Activated CD8-positive, alpha-beta memory T cell treated with anti-CD3 and anti-CD28 coated beads for 1 hour (primary cell): Measurements from ENCODE around the gene KIF12.
A peak's percentile ranks its signal among the peaks of the same experiment; 100 is the strongest.

Experiments used
- DNase-seq, 2 donors: peaks; one replicate each; pipeline ENCODE4 v3.0.0-alpha.2; 2020; ENCODE audit warnings: low read depth in 1 of 2; ENCODE audit errors: extremely low read depth in 1 of 2

Gene KIF12

DNA sequence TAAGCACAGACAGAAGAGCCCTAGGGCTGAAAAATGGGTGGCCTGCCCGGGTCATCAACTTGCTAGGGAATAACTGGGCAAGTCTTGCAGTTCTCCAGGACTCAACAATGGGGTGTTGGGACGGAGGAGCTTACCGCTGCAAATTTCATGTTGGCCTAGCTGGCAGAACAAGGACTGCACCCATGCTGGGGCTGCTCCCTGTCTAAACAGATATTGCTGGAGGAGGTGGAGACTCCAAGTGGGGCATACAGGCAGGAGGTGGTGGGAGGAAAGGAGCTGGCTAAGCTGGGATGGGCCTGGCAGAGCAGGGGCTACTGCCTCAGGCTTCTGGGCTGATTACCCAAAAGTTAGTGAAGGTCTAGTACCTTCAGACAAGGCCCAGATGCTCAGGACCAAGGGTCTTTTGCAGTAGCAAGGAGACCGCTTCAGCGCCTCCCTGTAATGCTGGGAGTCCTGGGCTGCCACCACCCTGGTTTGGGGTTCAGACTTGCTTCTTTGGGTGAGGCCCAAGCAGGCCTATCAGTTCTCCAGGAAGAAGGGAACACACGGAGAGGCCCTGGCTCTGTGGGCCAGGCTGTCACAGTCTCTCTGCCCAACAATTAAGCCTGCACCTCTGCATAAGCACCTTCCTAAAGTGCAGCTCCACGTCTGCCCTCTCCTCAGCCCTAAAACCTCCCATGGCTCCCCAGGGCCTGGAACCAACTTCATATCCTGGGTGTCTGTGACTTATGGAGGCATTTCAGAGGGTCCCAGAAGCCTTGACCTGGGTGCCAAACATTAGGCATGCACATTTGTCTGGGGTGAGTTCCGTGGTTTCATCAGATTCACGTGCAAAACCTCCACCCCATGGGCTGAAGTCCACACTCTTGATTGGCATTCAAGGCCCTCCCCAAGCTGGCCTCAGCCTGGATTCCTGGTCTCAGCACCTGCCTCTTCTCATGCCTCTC lies 24.2 kb upstream of the KIF12 start:
- no peak for DNase-seq

- DNase-seq = no peak
These were observed 23.3 kb upstream of the KIF12 start for GRCh38 chr9:114122136-114123027.

DNA sequence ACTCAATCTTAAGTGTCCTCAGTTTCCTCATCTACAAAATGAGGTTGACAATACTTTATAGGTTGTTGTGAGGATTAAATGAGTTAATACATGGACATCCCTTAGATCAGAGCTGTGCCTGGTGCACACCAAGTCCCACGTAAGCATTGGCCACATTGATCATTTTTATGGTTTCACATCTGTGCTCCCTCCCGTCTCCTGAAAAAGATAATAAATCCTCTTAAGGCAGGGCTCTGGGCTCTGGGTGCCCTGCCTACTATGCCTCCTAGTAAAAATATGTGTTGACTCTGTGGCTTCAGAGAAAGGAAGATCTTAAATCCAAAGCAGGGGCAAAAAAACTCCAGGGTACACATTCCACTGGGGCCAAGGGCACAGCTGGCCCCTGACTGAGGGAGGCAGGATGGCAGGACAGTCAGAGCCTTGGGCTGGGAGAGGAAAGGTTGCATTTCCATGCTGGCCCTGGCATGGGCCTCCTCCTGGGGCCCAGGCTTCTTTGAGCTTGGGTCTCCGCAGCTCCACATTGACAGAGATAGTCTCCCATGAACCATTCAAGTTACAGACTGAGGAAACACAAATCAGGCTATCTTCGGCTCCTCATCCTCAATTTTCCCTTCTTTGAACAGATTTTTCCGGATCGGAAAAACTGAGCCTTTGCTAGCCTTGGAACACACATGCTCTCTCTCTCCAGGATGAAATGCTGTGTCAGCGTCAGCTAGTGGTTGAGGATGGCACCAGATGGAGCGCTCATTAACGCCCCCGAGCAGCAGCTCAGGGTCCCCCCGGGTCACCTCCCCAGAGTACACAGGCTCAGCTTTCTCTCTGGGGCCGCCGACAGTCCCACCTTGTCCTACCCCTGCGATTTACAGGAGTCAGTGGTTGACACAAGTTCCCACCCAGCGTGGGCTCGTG lies 22.4 kb upstream of the KIF12 start:
- no peak for DNase-seq

DNA sequence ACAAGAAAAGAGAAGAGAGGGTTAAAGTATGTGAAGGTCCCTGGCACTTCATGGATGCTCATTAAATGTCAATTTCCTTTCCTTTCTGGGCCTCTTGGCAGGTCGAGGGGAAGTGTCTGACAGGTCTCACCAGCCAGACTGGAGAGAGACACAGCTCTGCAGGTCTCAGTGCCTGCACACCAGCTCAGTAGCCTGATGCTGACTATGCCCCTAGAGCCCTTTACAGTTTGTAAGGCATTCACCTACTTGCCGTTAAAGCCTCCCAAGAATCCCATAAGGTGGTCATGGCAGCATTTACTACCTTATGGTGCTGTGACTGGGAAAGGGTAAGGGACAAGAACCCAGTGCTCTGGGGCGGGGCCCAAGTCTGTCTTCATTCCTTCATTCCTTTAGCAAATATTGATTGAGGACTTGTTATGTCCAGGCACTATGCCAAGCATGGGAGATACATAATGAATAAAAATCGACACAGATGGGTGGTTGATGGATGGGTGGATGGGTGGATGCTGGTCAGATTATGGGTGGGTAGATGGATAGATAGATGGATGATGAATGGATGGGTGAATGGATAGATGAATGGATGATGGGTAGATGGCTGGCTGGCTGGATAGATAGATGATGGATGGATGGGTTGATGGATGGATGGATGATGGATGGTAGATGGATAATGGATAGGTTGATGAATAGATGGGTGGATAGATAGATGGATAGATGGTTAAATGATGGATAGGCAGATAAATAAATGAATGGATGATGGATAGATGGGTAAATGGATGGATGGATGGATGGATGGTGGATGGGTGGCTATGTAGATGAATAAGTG lies 21.3 kb upstream of the KIF12 start:
- no peak for DNase-seq

DNA sequence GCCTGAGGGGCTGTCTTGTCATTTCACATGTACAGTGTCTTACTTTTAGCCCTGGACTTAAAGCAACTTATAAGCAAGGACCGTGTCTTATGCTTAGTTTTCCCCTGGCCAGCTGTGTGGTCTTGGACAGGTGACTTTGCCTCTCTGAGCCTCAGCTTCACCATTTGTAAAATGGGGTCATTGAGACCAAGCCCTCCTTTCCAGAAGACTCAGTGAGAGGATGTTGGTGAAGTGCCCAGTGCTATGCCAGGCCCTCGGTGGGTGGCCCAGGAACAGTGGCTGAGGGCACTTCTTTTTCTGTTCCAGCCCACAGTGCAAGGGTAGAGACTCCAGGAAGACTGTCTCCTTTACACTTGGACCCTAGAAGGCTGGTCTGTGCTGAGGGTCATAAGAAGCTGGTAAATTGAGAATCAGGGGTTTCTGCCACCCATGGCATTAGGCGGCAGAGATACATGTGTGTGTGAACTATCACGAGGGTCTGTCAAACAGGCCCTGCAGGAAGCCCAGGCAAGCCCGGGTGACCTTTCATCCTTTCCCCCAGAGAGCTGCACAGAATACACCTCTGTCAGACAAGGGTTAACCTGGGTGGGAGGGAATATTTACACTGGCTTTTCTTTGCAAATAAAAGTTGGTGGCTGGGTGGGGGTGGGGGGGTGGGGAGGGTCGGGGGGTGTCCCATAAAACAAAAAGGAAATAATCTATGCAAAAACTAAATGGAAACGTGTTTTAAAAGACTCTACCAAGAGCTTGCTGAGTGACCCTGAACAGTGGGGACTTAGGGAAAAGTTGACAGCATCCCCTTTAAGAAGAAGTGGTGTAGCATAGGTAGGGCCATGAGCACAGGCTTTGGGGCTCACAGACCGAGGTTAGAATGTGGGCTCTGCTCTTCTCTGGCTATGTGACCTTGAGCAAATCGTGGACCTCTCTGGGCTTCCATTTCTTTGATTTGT lies 20.4 kb upstream of the KIF12 start:
- no peak for DNase-seq

DNA sequence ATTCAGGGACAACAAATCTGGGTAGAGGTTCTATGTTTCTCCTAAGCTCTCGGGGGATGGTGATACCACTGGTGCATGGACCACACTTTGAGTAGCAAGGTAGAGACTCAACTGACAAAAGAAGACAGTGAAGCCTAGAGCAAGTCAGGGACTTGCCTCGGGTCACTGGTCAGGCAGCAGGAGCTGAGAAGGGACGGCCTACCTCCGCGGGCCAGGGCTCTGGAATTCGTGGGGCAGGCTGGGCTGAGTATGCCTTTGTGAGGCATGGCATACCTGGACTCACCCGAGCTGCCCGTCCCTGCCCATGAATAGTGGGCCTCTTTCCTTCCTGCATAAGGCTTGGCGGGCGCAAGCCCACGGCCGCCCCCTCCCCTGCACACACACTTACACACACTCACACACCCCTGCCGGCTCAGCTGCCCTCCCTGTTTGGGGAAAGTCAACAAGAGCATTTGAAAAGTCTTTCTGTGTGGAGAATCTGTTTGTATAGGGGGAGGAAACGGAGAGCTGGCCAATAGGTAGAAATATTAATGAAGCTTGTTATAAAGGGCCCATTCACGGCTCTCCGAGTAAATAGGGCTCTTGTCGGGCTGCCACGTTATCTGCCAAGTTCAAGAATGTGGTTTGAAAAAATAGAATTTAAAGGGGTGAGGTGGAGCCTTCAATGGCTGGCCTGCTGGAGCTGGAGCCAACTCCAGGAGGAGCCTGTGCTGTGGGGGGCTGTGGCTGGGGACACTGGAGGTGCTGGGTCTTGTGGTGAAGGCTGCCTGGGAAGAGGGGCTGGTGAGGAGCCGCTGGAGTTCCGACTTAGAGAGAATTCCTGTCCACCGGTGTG lies 19.1 kb upstream of the KIF12 start:
- DNase-seq = no peak

DNA sequence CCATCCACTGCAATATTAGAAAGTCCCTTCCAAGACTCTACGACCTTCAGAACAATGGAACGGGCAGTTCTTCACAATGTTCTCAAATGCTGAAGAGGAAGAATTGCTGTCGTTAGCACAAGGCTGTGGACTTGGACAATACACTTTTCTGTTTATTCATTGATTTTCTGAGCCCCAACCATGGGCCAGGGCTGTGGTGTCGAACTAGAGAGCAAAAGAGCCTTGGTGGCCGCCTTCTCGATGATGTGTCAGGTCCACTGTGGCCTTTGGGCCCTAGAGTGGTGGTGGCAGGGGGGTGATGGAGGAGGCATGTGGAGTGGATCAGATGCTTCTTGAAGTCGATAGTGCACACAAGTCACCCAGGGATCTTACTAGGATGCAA lies 18.5 kb upstream of the KIF12 start:
- DNase-seq = no peak

- DNase-seq = no peak
These were observed 17.1 kb upstream of the KIF12 start for GRCh38 chr9:114116126-114116747.

- no peak for DNase-seq
These were observed 16.6 kb upstream of the KIF12 start for GRCh38 chr9:114115654-114116125.

DNA sequence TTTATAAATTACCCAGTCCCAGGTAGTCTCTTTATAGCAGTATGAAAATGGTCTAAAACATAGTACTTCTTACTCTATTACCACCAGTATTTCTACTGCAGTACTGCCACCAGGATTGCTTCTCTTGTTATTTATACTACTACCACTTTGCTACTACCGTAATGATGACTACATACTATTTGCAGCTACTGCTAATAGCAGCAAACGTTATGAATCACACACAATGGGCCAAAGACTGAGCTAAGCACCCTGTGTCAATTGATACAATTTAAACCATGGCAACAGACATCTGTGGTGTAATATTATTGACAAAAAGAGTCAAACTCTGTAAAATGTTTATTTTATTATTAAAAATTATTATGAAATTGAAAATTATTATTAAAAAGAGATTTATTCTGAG lies 15.3 kb upstream of the KIF12 start:
- DNase-seq = no peak

DNA sequence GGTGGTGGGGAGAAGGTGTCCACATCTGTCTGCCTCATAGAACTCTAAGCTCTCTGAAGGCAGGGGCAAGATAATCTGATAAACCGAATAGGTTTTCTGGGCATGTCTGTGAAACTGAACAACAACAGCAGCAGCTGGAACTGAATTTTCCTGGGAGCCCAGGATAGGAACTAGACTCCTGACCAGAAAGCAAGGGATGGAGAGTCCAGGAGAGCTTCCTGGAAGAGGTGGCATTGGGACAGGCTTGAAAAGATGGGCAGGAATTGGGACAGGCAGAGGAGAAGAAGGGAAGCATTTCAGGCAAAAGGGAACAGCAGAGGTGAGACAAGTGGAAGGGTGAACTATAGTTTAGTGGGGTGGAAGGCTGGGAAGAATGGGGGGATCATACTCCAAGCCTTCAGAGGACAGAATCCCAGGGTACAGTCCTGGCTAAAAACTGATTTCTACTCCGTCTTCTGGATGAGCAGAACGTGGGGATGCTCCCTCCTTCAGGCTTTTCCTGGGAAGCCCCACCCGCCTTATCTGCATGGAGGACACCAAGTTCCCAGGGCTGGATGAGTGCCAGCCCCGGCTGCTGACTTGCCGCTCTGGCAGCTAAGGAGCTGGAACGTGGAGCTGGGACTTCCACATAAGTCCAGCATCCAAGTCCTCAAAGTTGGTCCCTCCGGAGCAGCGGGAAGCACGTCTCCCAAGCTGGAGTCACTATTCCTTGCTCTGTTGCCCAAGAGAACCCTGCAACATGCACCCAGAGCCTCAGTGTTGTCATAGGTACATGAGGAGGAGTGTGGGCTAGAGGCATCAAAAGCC lies 13.9 kb upstream of the KIF12 start:
- DNase-seq = no peak

DNA sequence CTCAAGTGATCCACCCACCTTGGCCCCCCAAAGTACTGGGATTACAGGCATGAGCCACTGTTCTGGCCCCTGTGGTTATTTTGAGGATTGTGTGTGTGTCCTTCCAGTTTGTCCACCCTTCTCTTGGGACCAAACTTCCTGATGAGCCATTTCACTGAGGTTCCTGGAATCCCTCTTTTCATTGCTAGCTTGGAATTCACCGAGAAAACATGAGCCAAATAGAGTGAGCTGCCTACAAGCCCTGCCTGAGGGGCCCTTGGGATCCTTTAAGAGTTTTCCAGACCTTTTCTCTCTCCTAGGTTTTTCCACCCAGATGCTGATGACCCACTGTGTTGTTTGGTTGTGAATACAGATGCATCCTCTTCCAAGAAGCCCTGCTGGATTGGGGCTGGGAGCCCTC lies 13.2 kb upstream of the KIF12 start:
- DNase-seq = no peak

GRCh38 chr9:114110180-114110579 lies 11.1 kb upstream of the KIF12 start:
- no peak for DNase-seq

DNA sequence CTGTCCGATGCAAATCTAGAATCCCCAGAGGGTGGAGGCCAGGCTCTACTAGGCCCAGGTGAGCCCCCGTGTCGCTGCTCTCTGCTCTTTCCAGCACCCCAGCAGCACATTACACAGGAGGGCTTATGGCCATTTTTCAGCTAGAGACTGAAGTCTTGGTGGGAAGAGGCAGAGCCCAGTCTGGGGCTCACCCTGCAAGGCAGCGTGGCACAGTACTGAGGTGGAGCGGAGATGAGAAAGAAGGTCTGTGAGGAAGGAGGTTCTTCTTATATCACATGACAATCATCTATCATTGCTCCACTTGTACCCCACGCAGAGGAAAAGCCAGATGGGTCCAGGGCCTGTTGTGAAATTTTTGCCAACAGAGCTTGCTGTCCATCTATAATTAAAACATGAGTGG lies 10.0 kb upstream of the KIF12 start:
- no peak for DNase-seq

- peak in 1 of 2 donors; percentile 31 for DNase-seq
These were observed 9.1 kb upstream of the KIF12 start for GRCh38 chr9:114108016-114108833.
